Vagina (tissue), 2 donors: ENCODE results near the gene GAST.

Experiments
- POLR2A ChIP-seq, 2 donors: fragments of 450-650 bp; IDR thresholded peaks; one replicate each; pipeline ENCODE4 v1.6.1; 2017; ENCODE audit warnings: antibody characterized with exemption in 2 of 2, mild to moderate bottlenecking in 2 of 2, moderate library complexity in 2 of 2
- TF ChIP-seq, protein P1 (sequence below), 3 experiments: fragments of 450-650 bp in 2 of 3; fragments of 200-600 bp in 1 of 3; sonication (generic) in 1 of 3; IDR thresholded peaks; one replicate each; pipeline ENCODE4 v1.5.1; 2017 to 2019; ENCODE audit warnings: antibody characterized with exemption in 3 of 3, mild to moderate bottlenecking in 2 of 3, moderate library complexity in 2 of 3

DNA sequence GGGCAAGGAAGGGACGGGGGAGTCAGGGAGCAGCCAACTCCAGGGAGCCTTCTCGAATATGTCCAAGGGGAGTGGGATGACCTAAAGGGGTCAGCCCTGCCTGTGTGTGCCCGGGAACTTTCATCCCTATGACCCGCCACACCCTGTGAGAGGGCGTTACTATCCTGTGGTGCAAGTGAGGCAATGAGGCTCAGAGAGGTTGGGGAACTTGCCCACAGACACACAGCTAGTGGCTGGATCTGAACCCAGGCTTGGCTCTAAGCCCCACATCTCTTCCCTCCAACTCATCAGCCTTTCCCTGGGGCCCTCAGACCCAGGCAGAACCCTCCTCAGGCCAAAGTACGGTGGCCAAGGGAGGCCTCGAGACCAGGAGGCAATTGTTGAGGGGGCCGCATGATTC is 51.2 kb downstream of the GAST start:
- no peak for TF ChIP-seq POLR2A (IDR thresholded peaks at IDR 0.05)
- TF ChIP-seq, protein P1, sequence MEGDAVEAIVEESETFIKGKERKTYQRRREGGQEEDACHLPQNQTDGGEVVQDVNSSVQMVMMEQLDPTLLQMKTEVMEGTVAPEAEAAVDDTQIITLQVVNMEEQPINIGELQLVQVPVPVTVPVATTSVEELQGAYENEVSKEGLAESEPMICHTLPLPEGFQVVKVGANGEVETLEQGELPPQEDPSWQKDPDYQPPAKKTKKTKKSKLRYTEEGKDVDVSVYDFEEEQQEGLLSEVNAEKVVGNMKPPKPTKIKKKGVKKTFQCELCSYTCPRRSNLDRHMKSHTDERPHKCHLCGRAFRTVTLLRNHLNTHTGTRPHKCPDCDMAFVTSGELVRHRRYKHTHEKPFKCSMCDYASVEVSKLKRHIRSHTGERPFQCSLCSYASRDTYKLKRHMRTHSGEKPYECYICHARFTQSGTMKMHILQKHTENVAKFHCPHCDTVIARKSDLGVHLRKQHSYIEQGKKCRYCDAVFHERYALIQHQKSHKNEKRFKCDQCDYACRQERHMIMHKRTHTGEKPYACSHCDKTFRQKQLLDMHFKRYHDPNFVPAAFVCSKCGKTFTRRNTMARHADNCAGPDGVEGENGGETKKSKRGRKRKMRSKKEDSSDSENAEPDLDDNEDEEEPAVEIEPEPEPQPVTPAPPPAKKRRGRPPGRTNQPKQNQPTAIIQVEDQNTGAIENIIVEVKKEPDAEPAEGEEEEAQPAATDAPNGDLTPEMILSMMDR (IDR thresholded peaks at IDR 0.05), result no peak
